GM19193 (cell line): ENCODE measurements around the gene ISG15.

ENCODE experiments used
- POLR2A ChIP-seq: IDR thresholded peaks from 4 replicates; pipeline ENCODE4 v1.6.1; 2011; ENCODE audit not compliant: insufficient read depth, insufficient read length; ENCODE audit errors: extremely low read depth

ISG15 gene

GRCh38 chr1:1062348-1063163 is 49.3 kb downstream of the ISG15 start:
- no peak for TF ChIP-seq POLR2A

GRCh38 chr1:1063261-1063944 is 50.1 kb downstream of the ISG15 start:
- no peak for TF ChIP-seq POLR2A
